Hepatocyte (in vitro differentiated cells): ENCODE measurements around the gene TRMT44. TPM values are rescaled to one million over a fixed set of nuclear protein-coding genes. Genes with fewer than 3 reads are reported as not detected.

Experiments used
- DNase-seq: peaks from one replicate; pipeline ENCODE4 v3.0.0-alpha.2; 2016; ENCODE audit warnings: low spot score
- H2AFZ ChIP-seq: fragments of 200-600 bp; sonication (generic); 2 replicates; pipeline ENCODE4 v1.6.0; 2016; ENCODE audit warnings: antibody characterized with exemption, mild to moderate bottlenecking
- H3K27ac ChIP-seq: fragments of 200-600 bp; sonication (generic); 2 replicates; pipeline ENCODE4 v1.5.1; 2016; ENCODE audit warnings: mild to moderate bottlenecking
- H3K27me3 ChIP-seq: fragments of 200-600 bp; sonication (generic); 2 replicates; pipeline ENCODE4 v1.6.1; 2016
- H3K36me3 ChIP-seq: fragments of 200-600 bp; sonication (generic); replicated peaks from 2 replicates; pipeline ENCODE4 v1.5.1; 2016; ENCODE audit warnings: low read depth; ENCODE audit not compliant: insufficient read depth
- H3K4me1 ChIP-seq: fragments of 200-600 bp; sonication (generic); 2 replicates; pipeline ENCODE4 v1.5.1; 2016; ENCODE audit warnings: mild to moderate bottlenecking, moderate library complexity; ENCODE audit not compliant: insufficient read depth
- H3K4me2 ChIP-seq: fragments of 200-600 bp; sonication (generic); 2 replicates; pipeline ENCODE4 v1.6.0; 2016
- H3K4me3 ChIP-seq: fragments of 200-600 bp; sonication (generic); 2 replicates; pipeline ENCODE4 v1.5.1; 2016; ENCODE audit warnings: mild to moderate bottlenecking
- H3K79me2 ChIP-seq: fragments of 200-600 bp; sonication (generic); 2 replicates; pipeline ENCODE4 v1.6.0; 2017; ENCODE audit warnings: mild to moderate bottlenecking
- H3K9me2 ChIP-seq: fragments of 200-600 bp; sonication (generic); replicated peaks from 2 replicates; pipeline ENCODE4 v1.6.0; 2017; ENCODE audit warnings: mild to moderate bottlenecking; ENCODE audit not compliant: insufficient read depth
- H3K9me3 ChIP-seq: fragments of 200-600 bp; sonication (generic); 2 replicates; pipeline ENCODE4 v1.5.1; 2016; ENCODE audit warnings: low read depth, mild to moderate bottlenecking
- H4K20me1 ChIP-seq: fragments of 200-600 bp; sonication (generic); 2 replicates; pipeline ENCODE4 v1.6.0; 2016; ENCODE audit warnings: mild to moderate bottlenecking; ENCODE audit not compliant: insufficient read depth, poor library complexity, severe bottlenecking
- CTCF ChIP-seq: fragments of 200-600 bp; sonication (generic); IDR thresholded peaks from 2 replicates; pipeline ENCODE4 v1.5.1; 2016; ENCODE audit warnings: antibody characterized with exemption, mild to moderate bottlenecking; ENCODE audit not compliant: poor library complexity
- EZH2 ChIP-seq: fragments of 200-600 bp; sonication (generic); IDR thresholded peaks from 2 replicates; pipeline ENCODE4 v1.6.1; 2016; ENCODE audit warnings: antibody characterized with exemption, mild to moderate bottlenecking, borderline replicate concordance
- EZH2phosphoT487 ChIP-seq: fragments of 200-600 bp; sonication (generic); IDR thresholded peaks from one replicate; pipeline ENCODE4 v1.6.1; 2018; ENCODE audit warnings: antibody characterized with exemption, mild to moderate bottlenecking, low read depth, moderate library complexity; ENCODE audit not compliant: unreplicated experiment, severe bottlenecking
- WGBS: methylation state at CpG from one replicate; pipeline ENCODE4 v1.1.6; 2016; ENCODE audit warnings: low lambda C conversion rate; ENCODE audit errors: missing lambda C conversion rate; 5-methylcytosine and 5-hydroxymethylcytosine counted together
- polyA plus RNA-seq: library from polyadenylated mRNA; unstranded; fragments of >200 nt; fragmentation: Nextera tagmentation; extraction: Ambion mirVana; gene quantifications from 2 replicates; pipeline ENCODE4 v1.2.1, GENCODE V29; 2016
- total RNA-seq: library from RNA; depleted of rRNA; stranded (reverse); fragments of >200 nt; gene quantifications from 2 replicates; pipeline ENCODE4 v1.2.3, GENCODE V29; 2014

Gene TRMT44
- total and polyA plus RNA-seq, 2 experiments from 2014 or later, result 8.2 to 13.2 TPM

- no peak overlapping the region for H3K27ac ChIP-seq
- TF ChIP-seq EZH2phosphoT487 (no peak), EZH2 (no peak), CTCF (no peak)
- no peaks in the 10 kb centered on the region for H3K79me2 ChIP-seq
- H3K9me3 ChIP-seq, result no peaks in the 10 kb centered on the region
- peaks cover 13% of the 10 kb centered on the region for H3K4me1 ChIP-seq
- H3K27me3 ChIP-seq, result no peaks in the 10 kb centered on the region
- DNase-seq, result no peak
- no peaks in the 10 kb centered on the region for H4K20me1 ChIP-seq
- 90% methylated on average over 12 of the region's 13 CpGs for WGBS
- H3K9me2 ChIP-seq, result no peaks in the 10 kb centered on the region
- no peaks in the 10 kb centered on the region for H3K36me3 ChIP-seq
- no peak overlapping the region for H2AFZ ChIP-seq
- H3K4me3 ChIP-seq, result no peak overlapping the region
- H3K4me2 ChIP-seq, result no peak overlapping the region
Measured at GRCh38 chr4:8507196-8507570, 66.6 kb downstream of the TRMT44 start.

GRCh38 chr4:8507624-8508023 lies 67.0 kb downstream of the TRMT44 start:
- H4K20me1 ChIP-seq, result no peaks in the 10 kb centered on the region
- DNase-seq, result no peak
- H3K27ac ChIP-seq, result no peak overlapping the region
- H2AFZ ChIP-seq, result no peak overlapping the region
- no peaks in the 10 kb centered on the region for H3K36me3 ChIP-seq
- no peaks in the 10 kb centered on the region for H3K79me2 ChIP-seq
- H3K4me1 ChIP-seq, result peaks cover 11% of the 10 kb centered on the region
- WGBS, result 95% methylated on average over 8 of the region's 9 CpGs
- H3K4me3 ChIP-seq, result no peak overlapping the region
- H3K4me2 ChIP-seq, result no peak overlapping the region
- no peaks in the 10 kb centered on the region for H3K9me3 ChIP-seq
- no peak for TF ChIP-seq EZH2phosphoT487
- TF ChIP-seq EZH2, result no peak
- no peak for TF ChIP-seq CTCF
- H3K27me3 ChIP-seq, result no peaks in the 10 kb centered on the region
- no peaks in the 10 kb centered on the region for H3K9me2 ChIP-seq

GRCh38 chr4:8508266-8508665 lies 67.7 kb downstream of the TRMT44 start:
- TF ChIP-seq CTCF (no peak), EZH2phosphoT487 (no peak), EZH2 (no peak)
- Histone ChIP-seq H3K4me3 (no peak overlapping the region), H3K27me3 (no peaks in the 10 kb centered on the region), H3K9me3 (no peaks in the 10 kb centered on the region), H4K20me1 (no peaks in the 10 kb centered on the region), H3K4me2 (no peak overlapping the region), H3K79me2 (no peaks in the 10 kb centered on the region), H3K4me1 (peaks cover 10% of the 10 kb centered on the region), H3K36me3 (no peaks in the 10 kb centered on the region), H3K9me2 (no peaks in the 10 kb centered on the region), H2AFZ (no peak overlapping the region), H3K27ac (no peak overlapping the region)
- no peak for DNase-seq
- WGBS, result 96% methylated on average over 13 of the region's 13 CpGs

GRCh38 chr4:8508740-8509139 lies 68.2 kb downstream of the TRMT44 start:
- H3K4me2 ChIP-seq, result no peak overlapping the region
- no peak overlapping the region for H2AFZ ChIP-seq
- 82% methylated on average over 9 of the region's 9 CpGs for WGBS
- H3K9me2 ChIP-seq, result no peaks in the 10 kb centered on the region
- no peak for DNase-seq
- no peak overlapping the region for H3K27ac ChIP-seq
- no peaks in the 10 kb centered on the region for H3K9me3 ChIP-seq
- no peaks in the 10 kb centered on the region for H3K27me3 ChIP-seq
- H3K4me3 ChIP-seq, result no peak overlapping the region
- H3K36me3 ChIP-seq, result no peaks in the 10 kb centered on the region
- TF ChIP-seq EZH2phosphoT487, result no peak
- no peak for TF ChIP-seq CTCF
- no peak for TF ChIP-seq EZH2
- H4K20me1 ChIP-seq, result no peaks in the 10 kb centered on the region
- no peaks in the 10 kb centered on the region for H3K79me2 ChIP-seq
- H3K4me1 ChIP-seq, result peaks cover 10% of the 10 kb centered on the region
